ENCODE results near the gene ANKRD62.
"Not testable (repeated sequence)": the region's sequence is repeated elsewhere in the genome, so short reads cannot be mapped to it uniquely, and the experiment has no call there.

GRCh38 chr18:12127647-12128046 is 34.0 kb downstream of the ANKRD62 start:
- TF ChIP-seq YY1 (IDR thresholded peaks at IDR 0.05; ENCODE audit: insufficient read depth, insufficient read length); SUZ12 (IDR thresholded peaks at IDR 0.05; ENCODE audit: extremely low read depth, insufficient read depth, insufficient read length): not testable (repeated sequence)
